H9 (cell line): Measurements from ENCODE around the gene CCM2L. TPM values are rescaled to one million over a fixed set of nuclear protein-coding genes. Genes with fewer than 3 reads are reported as not detected.

Source experiments
- DNase-seq: peaks from one replicate; pipeline ENCODE4 v3.0.0-alpha.2; 2017
- H2AFZ ChIP-seq: one replicate; pipeline ENCODE4 v1.6.1; 2013; ENCODE audit warnings: mild to moderate bottlenecking, low read length, control low read depth, moderate library complexity
- H2AK5ac ChIP-seq: 2 replicates; pipeline ENCODE4 v1.6.1; 2013; ENCODE audit warnings: low read length, control low read depth, mixed read lengths; ENCODE audit not compliant: insufficient read length
- H2BK120ac ChIP-seq: one replicate; pipeline ENCODE4 v1.6.1; 2013; ENCODE audit warnings: low read depth, mild to moderate bottlenecking, low read length, control low read depth, inconsistent platforms; ENCODE audit not compliant: poor library complexity, severe bottlenecking
- H2BK12ac ChIP-seq: 2 replicates; pipeline ENCODE4 v1.6.1; 2013; ENCODE audit warnings: low read length, control low read depth, mixed read lengths, low read depth; ENCODE audit not compliant: insufficient read length
- H2BK15ac ChIP-seq: 2 replicates; pipeline ENCODE4 v1.6.1; 2013; ENCODE audit warnings: low read depth, low read length, control low read depth
- H2BK20ac ChIP-seq: one replicate; pipeline ENCODE4 v1.6.1; 2013; ENCODE audit warnings: low read depth, mild to moderate bottlenecking, low read length, control low read depth, inconsistent platforms; ENCODE audit not compliant: poor library complexity, severe bottlenecking
- H2BK5ac ChIP-seq: 2 replicates; pipeline ENCODE4 v1.6.1; 2013; ENCODE audit warnings: low read length, control low read depth, mixed read lengths; ENCODE audit not compliant: insufficient read length
- H3K14ac ChIP-seq: 2 replicates; pipeline ENCODE4 v1.6.1; 2013; ENCODE audit warnings: low read length, control low read depth; ENCODE audit not compliant: insufficient read depth
- H3K18ac ChIP-seq: 2 replicates; pipeline ENCODE4 v1.6.1; 2013; ENCODE audit warnings: low read depth, mild to moderate bottlenecking, mixed read lengths, low read length, control low read depth; ENCODE audit not compliant: insufficient read length
- H3K23ac ChIP-seq: 2 replicates; pipeline ENCODE4 v1.6.1; 2013; ENCODE audit warnings: low read length, control low read depth, mixed read lengths, low read depth; ENCODE audit not compliant: insufficient read length
- H3K23me2 ChIP-seq: 2 replicates; pipeline ENCODE4 v1.6.1; 2013; ENCODE audit warnings: low read depth, mild to moderate bottlenecking, mixed read lengths, low read length, control low read depth; ENCODE audit not compliant: insufficient read length, poor library complexity, severe bottlenecking
- H3K27ac ChIP-seq: 2 replicates; pipeline ENCODE4 v1.5.1; 2013; ENCODE audit warnings: low read length, control low read depth, mixed read lengths, low read depth; ENCODE audit not compliant: insufficient read length
- H3K27me3 ChIP-seq: 2 replicates; pipeline ENCODE4 v1.6.1; 2013; ENCODE audit warnings: low read length, control low read depth, inconsistent platforms; ENCODE audit not compliant: insufficient read depth
- H3K4ac ChIP-seq: 2 replicates; pipeline ENCODE4 v1.6.1; 2013; ENCODE audit warnings: low read depth, mild to moderate bottlenecking, control low read depth, inconsistent platforms, low read length, moderate library complexity
- H3K4me1 ChIP-seq: 2 replicates; pipeline ENCODE4 v1.6.1; 2013; ENCODE audit warnings: low read length, control low read depth, inconsistent platforms; ENCODE audit not compliant: insufficient read depth
- H3K4me2 ChIP-seq: 2 replicates; pipeline ENCODE4 v1.6.1; 2013; ENCODE audit warnings: low read length, control low read depth, mixed read lengths; ENCODE audit not compliant: insufficient read length, insufficient read depth
- H3K56ac ChIP-seq: 2 replicates; pipeline ENCODE4 v1.6.1; 2013; ENCODE audit warnings: low read depth, mild to moderate bottlenecking, mixed read lengths, low read length, control low read depth; ENCODE audit not compliant: insufficient read length
- H3K79me1 ChIP-seq: 2 replicates; pipeline ENCODE4 v1.6.1; 2013; ENCODE audit warnings: low read depth, mild to moderate bottlenecking, moderate library complexity, low read length, control low read depth, inconsistent platforms; ENCODE audit not compliant: insufficient read depth, poor library complexity, severe bottlenecking
- H3K79me2 ChIP-seq: 2 replicates; pipeline ENCODE4 v1.6.1; 2013; ENCODE audit warnings: low read length, control low read depth, inconsistent platforms; ENCODE audit not compliant: insufficient read depth
- H3K9ac ChIP-seq: 2 replicates; pipeline ENCODE4 v1.6.1; 2013; ENCODE audit warnings: low read length, control low read depth, mixed read lengths; ENCODE audit not compliant: insufficient read length; ENCODE audit errors: extremely low read depth
- H3K9me3 ChIP-seq: one replicate; pipeline ENCODE4 v1.6.1; 2013; ENCODE audit warnings: low read depth, low read length, inconsistent platforms; ENCODE audit not compliant: control insufficient read depth
- H3T11ph ChIP-seq: one replicate; pipeline ENCODE4 v1.6.1; 2013; ENCODE audit warnings: mild to moderate bottlenecking, low read length, control low read depth, inconsistent platforms
- H4K20me1 ChIP-seq: one replicate; pipeline ENCODE4 v1.6.1; 2013; ENCODE audit not compliant: control insufficient read depth, insufficient read length, insufficient read depth
- H4K5ac ChIP-seq: 2 replicates; pipeline ENCODE4 v1.6.1; 2013; ENCODE audit warnings: low read depth, mild to moderate bottlenecking, mixed read lengths, low read length, control low read depth; ENCODE audit not compliant: insufficient read length
- H4K8ac ChIP-seq: replicated peaks from 2 replicates; pipeline ENCODE4 v1.6.1; 2013; ENCODE audit warnings: low read length, control low read depth, mixed read lengths, low read depth; ENCODE audit not compliant: insufficient read length
- H4K91ac ChIP-seq: 2 replicates; pipeline ENCODE4 v1.6.1; 2013; ENCODE audit warnings: low read depth, mild to moderate bottlenecking, moderate library complexity, mixed read lengths, low read length, control low read depth; ENCODE audit not compliant: insufficient read length
- H3K27ac Mint-ChIP-seq, 3 experiments: 2 replicates in 2 of 3; 3 replicates in 1 of 3; pipeline ENCODE4 v1.8.0; 2020 to 2021; ENCODE audit warnings: mixed read lengths in 3 of 3, mild to moderate bottlenecking in 1 of 3, moderate library complexity in 1 of 3
- H3K27me3 Mint-ChIP-seq: 2 replicates; pipeline ENCODE4 v1.8.0; 2021; ENCODE audit warnings: low read depth, mild to moderate bottlenecking, moderate library complexity, mixed read lengths
- H3K36me3 Mint-ChIP-seq, 3 experiments: 2 replicates in 2 of 3; 3 replicates in 1 of 3; pipeline ENCODE4 v1.8.0; 2020 to 2021; ENCODE audit warnings: low read depth in 3 of 3, mixed read lengths in 3 of 3; ENCODE audit not compliant: insufficient read depth in 1 of 3
- H3K4me1 Mint-ChIP-seq, 2 experiments: 2 replicates each; pipeline ENCODE4 v1.8.0; 2020; ENCODE audit warnings: mixed read lengths in 2 of 2
- H3K4me3 Mint-ChIP-seq, 2 experiments: 2 replicates in 1 of 2; 3 replicates in 1 of 2; pipeline ENCODE4 v1.8.0; 2020 to 2021; ENCODE audit warnings: mild to moderate bottlenecking in 2 of 2, mixed read lengths in 2 of 2, moderate library complexity in 1 of 2
- H3K9me3 Mint-ChIP-seq, 2 experiments: 2 replicates in 1 of 2; 3 replicates in 1 of 2; pipeline ENCODE4 v1.8.0; 2020; ENCODE audit warnings: mild to moderate bottlenecking in 2 of 2, mixed read lengths in 2 of 2, moderate library complexity in 1 of 2
- WGBS: extraction: QIAGEN DNeasy Blood & Tissue Kit; methylation state at CpG from one replicate; pipeline ENCODE4 v1.1.7; 2013; ENCODE audit warnings: missing lambda C conversion rate, low lambda C conversion rate, mixed read lengths; ENCODE audit not compliant: insufficient read length; ENCODE audit errors: extremely low coverage; 5-methylcytosine and 5-hydroxymethylcytosine counted together
- total RNA-seq: library from RNA; stranded (reverse); gene quantifications from 2 replicates; pipeline ENCODE4 v1.2.1, GENCODE V29; 2021
- TF ChIP-seq, protein P1 (sequence below): fragments of 200-600 bp; sonication (generic); conservative IDR thresholded peaks from 3 replicates; pipeline ENCODE4 v1.8.0; 2021; ENCODE audit warnings: antibody characterized with exemption, mild to moderate bottlenecking

CCM2L gene
- total RNA-seq, 1 experiment from 2014 or later = 4.6 TPM

DNA sequence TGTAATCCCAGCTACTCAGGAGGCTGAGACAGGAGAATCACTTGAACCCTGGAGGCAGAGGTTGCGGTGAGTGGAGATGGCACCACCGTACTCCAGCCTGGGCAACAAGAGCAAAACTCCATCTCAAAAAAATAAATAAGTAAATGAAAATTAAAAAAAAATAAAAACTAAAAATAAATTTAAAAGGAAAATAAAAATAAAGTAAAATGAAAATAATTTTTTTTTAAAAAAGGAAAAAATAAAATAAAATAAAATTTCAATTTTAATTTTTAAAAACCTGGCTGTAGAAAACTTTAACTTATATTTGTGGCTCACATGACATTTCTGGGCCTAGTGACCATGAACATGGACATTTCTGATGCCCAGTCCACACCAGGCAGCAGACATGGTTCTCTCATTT is 57.9 kb downstream of the CCM2L start:
- no peak overlapping the region for H2AFZ ChIP-seq
- Mint-ChIP-seq H3K27me3 (peaks cover 5% of the 10 kb centered on the region), H3K36me3 (no peaks in the 10 kb centered on the region), H3K9me3 (no peaks in the 10 kb centered on the region), H3K4me3 (no peak overlapping the region), H3K27ac (no peak overlapping the region), H3K4me1 (peaks cover 19 to 33% of the 10 kb centered on the region in 2 experiments)
- no peak overlapping the region for H3K14ac ChIP-seq
- H3K18ac ChIP-seq = no peak overlapping the region
- H3K4me2 ChIP-seq = no peak overlapping the region
- H2BK5ac ChIP-seq = no peak overlapping the region
- H2AK5ac ChIP-seq = no peak overlapping the region
- no peak overlapping the region for H2BK20ac ChIP-seq
- TF ChIP-seq, protein P1, sequence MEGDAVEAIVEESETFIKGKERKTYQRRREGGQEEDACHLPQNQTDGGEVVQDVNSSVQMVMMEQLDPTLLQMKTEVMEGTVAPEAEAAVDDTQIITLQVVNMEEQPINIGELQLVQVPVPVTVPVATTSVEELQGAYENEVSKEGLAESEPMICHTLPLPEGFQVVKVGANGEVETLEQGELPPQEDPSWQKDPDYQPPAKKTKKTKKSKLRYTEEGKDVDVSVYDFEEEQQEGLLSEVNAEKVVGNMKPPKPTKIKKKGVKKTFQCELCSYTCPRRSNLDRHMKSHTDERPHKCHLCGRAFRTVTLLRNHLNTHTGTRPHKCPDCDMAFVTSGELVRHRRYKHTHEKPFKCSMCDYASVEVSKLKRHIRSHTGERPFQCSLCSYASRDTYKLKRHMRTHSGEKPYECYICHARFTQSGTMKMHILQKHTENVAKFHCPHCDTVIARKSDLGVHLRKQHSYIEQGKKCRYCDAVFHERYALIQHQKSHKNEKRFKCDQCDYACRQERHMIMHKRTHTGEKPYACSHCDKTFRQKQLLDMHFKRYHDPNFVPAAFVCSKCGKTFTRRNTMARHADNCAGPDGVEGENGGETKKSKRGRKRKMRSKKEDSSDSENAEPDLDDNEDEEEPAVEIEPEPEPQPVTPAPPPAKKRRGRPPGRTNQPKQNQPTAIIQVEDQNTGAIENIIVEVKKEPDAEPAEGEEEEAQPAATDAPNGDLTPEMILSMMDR = no peak
- no CpG with 5 or more reads among the region's 2 CpGs for WGBS
- no peaks in the 10 kb centered on the region for H3K23me2 ChIP-seq
- H3K9me3 ChIP-seq = no peaks in the 10 kb centered on the region
- no peak overlapping the region for H2BK120ac ChIP-seq
- no peaks in the 10 kb centered on the region for H3K4me1 ChIP-seq
- H4K5ac ChIP-seq = no peak overlapping the region
- no peak overlapping the region for H2BK12ac ChIP-seq
- H3K9ac ChIP-seq = no peak overlapping the region
- no peak for DNase-seq
- no peak overlapping the region for H2BK15ac ChIP-seq
- no peaks in the 10 kb centered on the region for H3K79me2 ChIP-seq
- no peak overlapping the region for H4K91ac ChIP-seq
- H3T11ph ChIP-seq = no peak overlapping the region
- no peaks in the 10 kb centered on the region for H4K20me1 ChIP-seq
- no peaks in the 10 kb centered on the region for H3K27me3 ChIP-seq
- no peaks in the 10 kb centered on the region for H3K79me1 ChIP-seq
- H3K56ac ChIP-seq = no peak overlapping the region
- H3K27ac ChIP-seq = no peak overlapping the region
- no peak overlapping the region for H3K23ac ChIP-seq
- no peak overlapping the region for H3K4ac ChIP-seq
- H4K8ac ChIP-seq = no peak overlapping the region
